ENCODE data around the gene NT5DC4. TPM values are rescaled to one million over a fixed set of nuclear protein-coding genes. Genes with fewer than 3 reads are reported as not detected.

NT5DC4 gene
- total RNA-seq, 1 donor from 2014 or later = not detected

DNA sequence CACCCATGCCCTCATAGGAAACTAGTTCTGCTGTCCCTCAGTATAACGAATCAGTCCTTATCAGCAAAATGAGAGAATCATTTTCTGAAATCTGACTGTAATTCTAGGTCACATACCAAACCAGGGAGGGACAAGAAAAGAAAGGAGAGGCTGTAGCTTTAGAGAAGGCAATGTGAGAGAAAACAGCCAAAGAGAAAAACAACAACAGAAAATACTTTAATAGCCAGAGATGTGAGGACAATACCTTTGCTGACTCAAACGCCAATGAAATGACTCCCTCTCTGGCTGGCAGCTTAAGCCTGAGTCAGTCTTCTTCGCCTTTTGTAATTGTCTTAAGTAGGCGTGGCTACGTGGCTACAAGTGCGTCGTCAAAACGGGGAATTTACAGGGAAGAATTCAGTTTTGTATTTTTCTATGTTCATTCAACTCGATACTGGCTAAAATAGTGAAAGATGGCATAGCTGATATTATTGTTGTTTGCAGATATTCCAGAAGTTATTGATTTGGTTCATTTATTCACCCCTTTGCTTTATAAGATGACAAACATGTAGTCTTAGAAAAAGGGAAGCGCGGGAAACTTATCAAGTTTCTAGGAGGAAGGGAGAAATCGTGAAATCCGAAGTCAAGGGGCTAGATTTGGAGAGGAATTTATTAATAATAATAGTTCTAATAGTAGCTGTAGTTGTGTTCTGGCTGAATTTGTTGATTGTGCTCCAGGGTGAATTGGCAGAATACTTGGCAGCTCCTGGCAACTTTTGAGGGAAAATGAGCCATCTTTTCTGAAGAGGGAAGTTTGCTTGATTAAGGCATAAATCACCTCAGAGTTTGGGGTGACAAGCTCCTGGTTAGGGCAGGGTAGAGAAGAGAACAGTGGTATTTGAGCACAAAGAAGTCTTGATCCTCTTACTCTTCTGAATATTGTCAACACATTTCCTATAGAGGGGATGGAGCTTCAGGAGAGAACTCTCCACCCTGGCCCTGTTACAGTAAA lies 63.7 kb downstream of the NT5DC4 start, which contains the start of gene IL1A:
TSS of gene IL1A (minus strand) at position 295 of the 991 bp plus-strand sequence. CDS start 723 bp downstream, outside the sequence.
- DNase-seq (ENCODE audit: low spot score) = no peak

DNA sequence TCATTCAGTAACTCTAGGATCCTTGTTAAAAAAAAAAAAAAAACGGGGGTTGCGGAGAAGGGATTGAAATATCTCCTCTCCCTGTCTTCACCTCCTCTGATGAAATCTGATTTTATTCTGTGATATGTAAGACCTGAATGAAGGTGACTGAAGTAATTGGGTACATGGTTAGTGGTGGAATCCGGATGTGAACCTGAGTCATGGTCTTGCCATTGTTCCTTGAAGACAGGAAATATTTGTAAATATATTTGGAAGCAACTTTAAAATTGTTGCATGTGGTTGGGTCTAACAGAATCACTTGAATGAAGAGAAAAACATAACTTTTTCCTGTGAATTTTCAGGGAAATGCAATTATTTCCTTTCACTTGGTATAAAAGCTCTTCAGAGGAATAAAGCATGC lies 66.5 kb downstream of the NT5DC4 start:
- no peak for DNase-seq (ENCODE audit: low spot score)

GRCh38 chr2:112787729-112788393 lies 67.0 kb downstream of the NT5DC4 start:
- no peak for DNase-seq (ENCODE audit: low spot score)

DNA sequence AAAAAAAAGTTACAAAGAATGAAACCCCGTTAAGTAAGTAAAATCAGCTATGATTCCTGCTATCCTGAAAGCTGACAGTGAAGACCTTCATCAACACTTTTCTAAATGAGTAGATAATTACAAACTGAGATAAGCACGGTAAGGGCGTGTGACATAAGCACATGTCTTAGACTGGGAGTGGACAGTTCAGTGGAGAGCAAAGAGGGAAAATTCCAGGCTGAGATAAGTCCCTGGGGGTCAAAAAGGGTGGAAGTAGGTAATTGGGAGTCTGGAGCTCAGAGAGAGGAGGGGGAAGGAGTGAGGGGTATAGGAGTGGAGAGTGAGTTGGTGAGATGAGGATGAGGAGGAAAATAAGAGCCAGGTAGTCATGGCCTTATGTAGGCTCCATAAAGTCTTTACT lies 67.8 kb downstream of the NT5DC4 start:
- DNase-seq (ENCODE audit: low spot score) = no peak

Other genes with a start within 250 kb of the NT5DC4 start
- 22.2 TPM for gene TTL, start 238.9 kb upstream of the NT5DC4 start, total RNA-seq
- 28.7 TPM for gene POLR1B, start 178.6 kb upstream of the NT5DC4 start, total RNA-seq
- gene CHCHD5, start 136.4 kb upstream of the NT5DC4 start, total RNA-seq = 43.0 TPM
- 77.2 TPM for gene SLC20A1, start 75.1 kb upstream of the NT5DC4 start, total RNA-seq
- gene CKAP2L, start 43.6 kb downstream of the NT5DC4 start, total RNA-seq = 1.2 TPM
- gene IL1A, start 63.5 kb downstream of the NT5DC4 start, total RNA-seq = 5.9 TPM
- 3.5 TPM for gene IL1B, start 115.8 kb downstream of the NT5DC4 start, total RNA-seq
- gene IL37, start 190.1 kb downstream of the NT5DC4 start, total RNA-seq = not detected